HFFc6 (cell line): ENCODE measurements around the gene P4HA2. TPM values are rescaled to one million over a fixed set of nuclear protein-coding genes. Genes with fewer than 3 reads are reported as not detected.
A peak's percentile ranks its signal among the peaks of the same experiment; 100 is the strongest.

ENCODE experiments used
- DNase-seq: peaks from one replicate; pipeline ENCODE4 v3.0.0-alpha.2; 2018
- H3K27ac Mint-ChIP-seq: 2 replicates; pipeline ENCODE4 v1.8.0; 2020; ENCODE audit warnings: mild to moderate bottlenecking, mixed read lengths
- H3K27me3 Mint-ChIP-seq: 2 replicates; pipeline ENCODE4 v1.8.0; 2021; ENCODE audit warnings: mild to moderate bottlenecking, moderate library complexity, mixed read lengths; ENCODE audit not compliant: insufficient read depth
- H3K36me3 Mint-ChIP-seq: 2 replicates; pipeline ENCODE4 v1.8.0; 2021; ENCODE audit warnings: low read depth, mixed read lengths
- H3K4me1 Mint-ChIP-seq: 2 replicates; pipeline ENCODE4 v1.8.0; 2020; ENCODE audit warnings: low read depth, mixed read lengths
- H3K4me3 Mint-ChIP-seq: 2 replicates; pipeline ENCODE4 v1.8.0; 2020; ENCODE audit warnings: mild to moderate bottlenecking, moderate library complexity, mixed read lengths
- H3K9me3 Mint-ChIP-seq: 2 replicates; pipeline ENCODE4 v1.8.0; 2020; ENCODE audit warnings: mild to moderate bottlenecking, mixed read lengths
- total RNA-seq, 6 experiments: library from RNA; stranded (reverse); fragmentation: NEBNext Ultra II Directional; extraction: Animal tissue kit (Norgen Biotek cat#: 25700); gene quantifications; 2 replicates in 1 of 6; 3 replicates in 5 of 6; pipeline ENCODE4 v1.2.3, GENCODE V29; 2021
- TF ChIP-seq, protein P1 (sequence below): fragments of 200-600 bp; sonication (generic); IDR thresholded peaks from 2 replicates; pipeline ENCODE4 v1.5.0; 2021; ENCODE audit warnings: antibody characterized with exemption, mild to moderate bottlenecking

P4HA2 gene
- total RNA-seq, 6 experiments from 2014 or later, result 136 to 198 (median 142) TPM

GRCh38 chr5:132219289-132219970 is 8.2 kb downstream of the P4HA2 start:
- Mint-ChIP-seq H3K27ac (no peak overlapping the region), H3K27me3 (no peaks in the 10 kb centered on the region; the same call in 1 of the 2 replicates), H3K4me1 (peaks cover 68% of the 10 kb centered on the region), H3K4me3 (no peak overlapping the region), H3K36me3 (peaks cover 25% of the 10 kb centered on the region), H3K9me3 (no peaks in the 10 kb centered on the region)
- no peak for DNase-seq
- TF ChIP-seq, protein P1, sequence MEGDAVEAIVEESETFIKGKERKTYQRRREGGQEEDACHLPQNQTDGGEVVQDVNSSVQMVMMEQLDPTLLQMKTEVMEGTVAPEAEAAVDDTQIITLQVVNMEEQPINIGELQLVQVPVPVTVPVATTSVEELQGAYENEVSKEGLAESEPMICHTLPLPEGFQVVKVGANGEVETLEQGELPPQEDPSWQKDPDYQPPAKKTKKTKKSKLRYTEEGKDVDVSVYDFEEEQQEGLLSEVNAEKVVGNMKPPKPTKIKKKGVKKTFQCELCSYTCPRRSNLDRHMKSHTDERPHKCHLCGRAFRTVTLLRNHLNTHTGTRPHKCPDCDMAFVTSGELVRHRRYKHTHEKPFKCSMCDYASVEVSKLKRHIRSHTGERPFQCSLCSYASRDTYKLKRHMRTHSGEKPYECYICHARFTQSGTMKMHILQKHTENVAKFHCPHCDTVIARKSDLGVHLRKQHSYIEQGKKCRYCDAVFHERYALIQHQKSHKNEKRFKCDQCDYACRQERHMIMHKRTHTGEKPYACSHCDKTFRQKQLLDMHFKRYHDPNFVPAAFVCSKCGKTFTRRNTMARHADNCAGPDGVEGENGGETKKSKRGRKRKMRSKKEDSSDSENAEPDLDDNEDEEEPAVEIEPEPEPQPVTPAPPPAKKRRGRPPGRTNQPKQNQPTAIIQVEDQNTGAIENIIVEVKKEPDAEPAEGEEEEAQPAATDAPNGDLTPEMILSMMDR, result no peak

DNA sequence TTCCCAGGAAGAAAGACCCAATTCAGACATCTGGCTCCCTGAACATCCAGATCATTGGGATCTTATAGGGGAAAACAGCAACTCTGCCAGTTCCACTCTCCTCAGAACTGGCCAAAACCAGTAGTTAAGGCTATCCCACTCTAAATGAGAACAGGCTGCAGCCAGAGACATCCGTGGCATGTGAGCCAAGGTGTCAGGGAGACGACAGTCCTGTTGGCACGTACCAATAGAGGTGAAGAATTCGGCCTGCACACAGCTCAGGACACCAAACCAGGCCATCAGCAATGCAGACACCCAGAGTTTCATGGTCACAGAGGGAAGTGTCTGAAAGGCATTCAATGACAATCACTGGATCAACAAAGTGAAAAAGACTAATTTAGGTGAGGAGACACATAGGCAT is 9.3 kb downstream of the P4HA2 start:
- Mint-ChIP-seq H3K4me1 (peaks cover 57% of the 10 kb centered on the region), H3K27ac (no peak overlapping the region), H3K36me3 (peaks cover 20% of the 10 kb centered on the region), H3K9me3 (no peaks in the 10 kb centered on the region), H3K27me3 (no peaks in the 10 kb centered on the region; the same call in 1 of the 2 replicates), H3K4me3 (no peak overlapping the region)
- DNase-seq, result no peak
- TF ChIP-seq, protein P1, result no peak

- Mint-ChIP-seq H3K9me3 (no peaks in the 10 kb centered on the region), H3K27ac (peak overlapping the region; percentile 81), H3K36me3 (peaks cover 17% of the 10 kb centered on the region), H3K4me1 (peaks cover 27% of the 10 kb centered on the region), H3K27me3 (no peaks in the 10 kb centered on the region; the same call in 1 of the 2 replicates), H3K4me3 (peak overlapping the region; percentile 27)
- TF ChIP-seq, protein P1, result no peak
- DNase-seq, result peak; percentile 97
Measured at GRCh38 chr5:132215329-132215728, 12.3 kb downstream of the P4HA2 start.

GRCh38 chr5:132214491-132214890 is 13.2 kb downstream of the P4HA2 start:
- no peaks in the 10 kb centered on the region for H3K9me3 Mint-ChIP-seq
- DNase-seq, result no peak
- no peak overlapping the region for H3K4me3 Mint-ChIP-seq
- H3K4me1 Mint-ChIP-seq, result peaks cover 18% of the 10 kb centered on the region
- no peaks in the 10 kb centered on the region; the same call in 1 of the 2 replicates for H3K27me3 Mint-ChIP-seq
- H3K27ac Mint-ChIP-seq, result peak overlapping the region; percentile 81; the same call in 1 of the 2 replicates
- TF ChIP-seq, protein P1, result no peak
- peaks cover 17% of the 10 kb centered on the region for H3K36me3 Mint-ChIP-seq

DNA sequence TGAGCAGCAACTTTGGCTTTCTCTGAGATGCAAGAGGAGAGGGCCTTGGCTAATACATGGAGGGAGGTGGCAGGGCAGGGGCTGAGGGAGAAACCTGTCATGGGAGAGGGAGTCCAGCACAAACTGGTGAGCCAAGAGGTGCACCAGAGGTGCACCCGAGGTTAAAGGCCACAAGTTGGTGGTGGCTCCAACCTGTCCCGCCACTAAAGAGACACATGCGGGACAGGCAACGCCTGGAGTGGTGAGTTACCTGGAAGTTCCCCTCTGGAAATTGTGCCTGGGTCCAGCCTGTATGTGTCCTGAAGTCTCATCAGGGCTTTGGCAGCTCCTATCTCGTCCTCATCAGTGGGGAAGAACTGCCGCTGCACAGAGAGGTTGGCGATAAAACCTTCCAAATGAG is 14.0 kb downstream of the P4HA2 start:
- no peak overlapping the region for H3K4me3 Mint-ChIP-seq
- peaks cover 25% of the 10 kb centered on the region for H3K4me1 Mint-ChIP-seq
- TF ChIP-seq, protein P1, result no peak
- DNase-seq, result no peak
- H3K27me3 Mint-ChIP-seq, result no peaks in the 10 kb centered on the region; the same call in 1 of the 2 replicates
- H3K36me3 Mint-ChIP-seq, result peaks cover 24% of the 10 kb centered on the region
- no peak overlapping the region for H3K27ac Mint-ChIP-seq
- no peaks in the 10 kb centered on the region for H3K9me3 Mint-ChIP-seq
